Esophagus squamous epithelium (tissue), 4 donors: ENCODE measurements around the gene HEXIM1.

Source experiments
- POLR2A ChIP-seq, 4 donors: fragments of 450-650 bp; IDR thresholded peaks; one replicate each; pipeline ENCODE4 v1.6.1; 2017; ENCODE audit warnings: antibody characterized with exemption in 4 of 4, mild to moderate bottlenecking in 4 of 4, moderate library complexity in 3 of 4
- TF ChIP-seq, protein P1 (sequence below), 6 experiments: fragments of 450-650 bp in 4 of 6; fragments of 200-600 bp in 2 of 6; sonication (generic) in 2 of 6; IDR thresholded peaks; one replicate each; pipeline ENCODE4 v1.5.1; 2016 to 2019; ENCODE audit warnings: antibody characterized with exemption in 6 of 6, mild to moderate bottlenecking in 4 of 6, moderate library complexity in 4 of 6

DNA sequence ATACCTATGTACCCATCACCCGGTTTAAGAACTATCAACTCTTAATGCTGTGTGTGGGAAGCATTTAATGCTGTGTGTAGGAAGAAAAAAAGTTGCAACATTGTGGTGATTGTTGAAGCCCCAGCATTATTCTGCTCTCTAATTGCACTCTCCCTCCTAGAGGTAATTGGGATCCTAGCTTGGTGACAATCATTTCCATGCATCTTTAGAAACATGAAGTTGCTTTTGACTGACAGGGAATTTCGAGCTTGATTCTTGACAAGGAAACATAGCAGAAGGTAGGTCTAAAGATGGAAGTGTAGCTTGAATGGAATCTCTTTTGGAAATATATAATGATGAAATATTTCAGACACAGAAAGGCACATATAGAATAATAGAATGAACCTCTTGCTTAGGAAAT, 40.7 kb downstream of the HEXIM1 start:
- no peak for TF ChIP-seq POLR2A (IDR thresholded peaks at IDR 0.05)
- TF ChIP-seq, protein P1, sequence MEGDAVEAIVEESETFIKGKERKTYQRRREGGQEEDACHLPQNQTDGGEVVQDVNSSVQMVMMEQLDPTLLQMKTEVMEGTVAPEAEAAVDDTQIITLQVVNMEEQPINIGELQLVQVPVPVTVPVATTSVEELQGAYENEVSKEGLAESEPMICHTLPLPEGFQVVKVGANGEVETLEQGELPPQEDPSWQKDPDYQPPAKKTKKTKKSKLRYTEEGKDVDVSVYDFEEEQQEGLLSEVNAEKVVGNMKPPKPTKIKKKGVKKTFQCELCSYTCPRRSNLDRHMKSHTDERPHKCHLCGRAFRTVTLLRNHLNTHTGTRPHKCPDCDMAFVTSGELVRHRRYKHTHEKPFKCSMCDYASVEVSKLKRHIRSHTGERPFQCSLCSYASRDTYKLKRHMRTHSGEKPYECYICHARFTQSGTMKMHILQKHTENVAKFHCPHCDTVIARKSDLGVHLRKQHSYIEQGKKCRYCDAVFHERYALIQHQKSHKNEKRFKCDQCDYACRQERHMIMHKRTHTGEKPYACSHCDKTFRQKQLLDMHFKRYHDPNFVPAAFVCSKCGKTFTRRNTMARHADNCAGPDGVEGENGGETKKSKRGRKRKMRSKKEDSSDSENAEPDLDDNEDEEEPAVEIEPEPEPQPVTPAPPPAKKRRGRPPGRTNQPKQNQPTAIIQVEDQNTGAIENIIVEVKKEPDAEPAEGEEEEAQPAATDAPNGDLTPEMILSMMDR (IDR thresholded peaks at IDR 0.05) = no peak
